ENCODE data around the gene EXOC3L4. TPM values are rescaled to one million over a fixed set of nuclear protein-coding genes. Genes with fewer than 3 reads are reported as not detected.

EXOC3L4 gene
- total RNA-seq, 1 donor from 2014 or later = not detected

DNA sequence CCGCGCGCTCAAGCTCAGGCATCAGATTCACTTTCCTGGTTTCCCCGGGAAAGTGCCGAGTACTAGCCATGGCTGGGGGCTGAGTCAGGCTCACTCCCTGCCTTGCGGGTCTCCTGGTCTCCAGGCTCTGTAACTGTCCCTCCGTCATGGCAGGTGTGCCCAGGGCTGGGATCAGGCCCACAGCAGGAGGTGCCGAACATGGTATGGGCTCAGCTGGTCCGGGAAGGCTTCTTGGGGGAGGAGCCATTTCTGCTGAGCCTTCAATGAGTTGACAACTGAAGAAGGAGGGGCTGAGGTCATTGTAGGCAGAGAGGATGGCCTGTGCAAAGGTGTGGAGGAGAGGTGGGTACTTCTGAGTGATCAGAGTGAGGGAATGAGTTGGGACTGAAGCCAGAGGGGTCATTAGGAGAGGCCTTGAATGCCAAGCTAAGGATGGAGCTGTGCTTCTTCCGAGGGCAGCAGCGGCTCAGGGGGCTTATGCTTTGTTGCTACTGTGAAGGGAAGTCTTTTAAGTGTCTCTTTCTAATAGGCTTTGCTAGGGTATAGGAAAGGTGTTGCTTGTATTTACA lies 769 bp downstream of the EXOC3L4 start:
- H3K27me3 Mint-ChIP-seq (ENCODE audit: low read depth, unreplicated experiment) = peaks cover 30% of the 10 kb centered on the region
- H3K4me3 ChIP-seq (ENCODE audit: insufficient read depth, low read depth, low read length) = no peak overlapping the region
- H3K4me2 ChIP-seq (ENCODE audit: low read length) = no peak overlapping the region
- no peak for TF ChIP-seq CTCF (IDR thresholded peaks at IDR 0.05; ENCODE audit: insufficient read depth, low read depth, low read length)
- no peak for TF ChIP-seq EZH2 (IDR thresholded peaks at IDR 0.05; ENCODE audit: insufficient read depth, low read length)
- no peak overlapping the region for H3K4me3 Mint-ChIP-seq (ENCODE audit: unreplicated experiment)
- H3K27ac Mint-ChIP-seq (ENCODE audit: unreplicated experiment) = no peak overlapping the region
- H3K27me3 ChIP-seq (ENCODE audit: insufficient read depth, low read length) = peaks cover 23% of the 10 kb centered on the region
- no peaks in the 10 kb centered on the region for H3K9me3 Mint-ChIP-seq (ENCODE audit: unreplicated experiment)
- no peak overlapping the region for H3K9ac ChIP-seq (ENCODE audit: low read length)
- no peaks in the 10 kb centered on the region for H3K9me3 ChIP-seq (ENCODE audit: insufficient read depth, low read depth, low read length)
- no peak overlapping the region for H3K27ac ChIP-seq (ENCODE audit: low read depth, low read length)
- H3K79me2 ChIP-seq (ENCODE audit: insufficient read depth, low read length) = no peaks in the 10 kb centered on the region
- H3K36me3 Mint-ChIP-seq (ENCODE audit: low read depth, unreplicated experiment) = no peaks in the 10 kb centered on the region
- H4K20me1 ChIP-seq (ENCODE audit: insufficient read depth, low read length) = no peaks in the 10 kb centered on the region
- H3K4me1 ChIP-seq (ENCODE audit: insufficient read depth, low read length) = peaks cover 6% of the 10 kb centered on the region
- no peak overlapping the region for H2AFZ ChIP-seq (ENCODE audit: low read depth, low read length)
- H3K4me1 Mint-ChIP-seq (ENCODE audit: low read depth, unreplicated experiment) = peaks cover 2% of the 10 kb centered on the region
- no peaks in the 10 kb centered on the region for H3K36me3 ChIP-seq (ENCODE audit: insufficient read depth, low read length)
- FAIRE-seq (no peak), DNase-seq (ENCODE audit: low read depth) (no peak)

- Histone ChIP-seq H3K27ac (ENCODE audit: low read depth, low read length) (no peak overlapping the region), H3K9ac (ENCODE audit: low read length) (no peak overlapping the region), H3K4me1 (ENCODE audit: insufficient read depth, low read length) (no peaks in the 10 kb centered on the region), H3K4me2 (ENCODE audit: low read length) (no peak overlapping the region), H3K27me3 (ENCODE audit: insufficient read depth, low read length) (peaks cover 25% of the 10 kb centered on the region), H3K9me3 (ENCODE audit: insufficient read depth, low read depth, low read length) (no peaks in the 10 kb centered on the region), H3K4me3 (ENCODE audit: insufficient read depth, low read depth, low read length) (no peak overlapping the region), H4K20me1 (ENCODE audit: insufficient read depth, low read length) (no peaks in the 10 kb centered on the region), H3K36me3 (ENCODE audit: insufficient read depth, low read length) (no peaks in the 10 kb centered on the region), H3K79me2 (ENCODE audit: insufficient read depth, low read length) (no peaks in the 10 kb centered on the region), H2AFZ (ENCODE audit: low read depth, low read length) (no peak overlapping the region)
- H3K27me3 Mint-ChIP-seq (ENCODE audit: low read depth, unreplicated experiment) = peaks cover 30% of the 10 kb centered on the region
- TF ChIP-seq CTCF (IDR thresholded peaks at IDR 0.05; ENCODE audit: insufficient read depth, low read depth, low read length) = no peak
- no peak for TF ChIP-seq EZH2 (IDR thresholded peaks at IDR 0.05; ENCODE audit: insufficient read depth, low read length)
- peaks cover 2% of the 10 kb centered on the region for H3K9me3 Mint-ChIP-seq (ENCODE audit: unreplicated experiment)
- H3K4me3 Mint-ChIP-seq (ENCODE audit: unreplicated experiment) = no peak overlapping the region
- no peak overlapping the region for H3K27ac Mint-ChIP-seq (ENCODE audit: unreplicated experiment)
- peaks cover 2% of the 10 kb centered on the region for H3K4me1 Mint-ChIP-seq (ENCODE audit: low read depth, unreplicated experiment)
- DNase-seq (ENCODE audit: low read depth) (no peak), FAIRE-seq (no peak)
- no peaks in the 10 kb centered on the region for H3K36me3 Mint-ChIP-seq (ENCODE audit: low read depth, unreplicated experiment)
Measured at GRCh38 chr14:103096387-103096786, 1.9 kb downstream of the EXOC3L4 start.

- Mint-ChIP-seq H3K9me3 (ENCODE audit: unreplicated experiment) (peaks cover 8% of the 10 kb centered on the region), H3K4me1 (ENCODE audit: low read depth, unreplicated experiment) (peaks cover 2% of the 10 kb centered on the region), H3K4me3 (ENCODE audit: unreplicated experiment) (no peak overlapping the region), H3K27ac (ENCODE audit: unreplicated experiment) (no peak overlapping the region), H3K36me3 (ENCODE audit: low read depth, unreplicated experiment) (no peaks in the 10 kb centered on the region), H3K27me3 (ENCODE audit: low read depth, unreplicated experiment) (peaks cover 31% of the 10 kb centered on the region)
- H3K9me3 ChIP-seq (ENCODE audit: insufficient read depth, low read depth, low read length) = no peaks in the 10 kb centered on the region
- no peaks in the 10 kb centered on the region for H3K4me1 ChIP-seq (ENCODE audit: insufficient read depth, low read length)
- H2AFZ ChIP-seq (ENCODE audit: low read depth, low read length) = no peak overlapping the region
- H3K36me3 ChIP-seq (ENCODE audit: insufficient read depth, low read length) = no peaks in the 10 kb centered on the region
- H3K27me3 ChIP-seq (ENCODE audit: insufficient read depth, low read length) = peaks cover 34% of the 10 kb centered on the region
- no peak overlapping the region for H3K9ac ChIP-seq (ENCODE audit: low read length)
- FAIRE-seq = no peak
- H4K20me1 ChIP-seq (ENCODE audit: insufficient read depth, low read length) = no peaks in the 10 kb centered on the region
- H3K27ac ChIP-seq (ENCODE audit: low read depth, low read length) = no peak overlapping the region
- TF ChIP-seq EZH2 (IDR thresholded peaks at IDR 0.05; ENCODE audit: insufficient read depth, low read length) (no peak), CTCF (IDR thresholded peaks at IDR 0.05; ENCODE audit: insufficient read depth, low read depth, low read length) (no peak)
- no peak overlapping the region for H3K4me3 ChIP-seq (ENCODE audit: insufficient read depth, low read depth, low read length)
- DNase-seq (ENCODE audit: low read depth) = no peak
- no peak overlapping the region for H3K4me2 ChIP-seq (ENCODE audit: low read length)
- H3K79me2 ChIP-seq (ENCODE audit: insufficient read depth, low read length) = no peaks in the 10 kb centered on the region
Measured at GRCh38 chr14:103097244-103097993, 2.9 kb downstream of the EXOC3L4 start.

All from astrocyte (in vitro differentiated cells and primary cell).